IPS-20b (cell line): Measurements from ENCODE around the gene KMT2D.

Experiments used
- H3K27ac ChIP-seq: one replicate; pipeline ENCODE4 v1.5.1; 2013; ENCODE audit warnings: low read length
- H3K27me3 ChIP-seq: 2 replicates; pipeline ENCODE4 v1.6.1; 2013; ENCODE audit warnings: mild to moderate bottlenecking, low read length, inconsistent platforms; ENCODE audit not compliant: insufficient read depth
- H3K36me3 ChIP-seq: 2 replicates; pipeline ENCODE4 v1.6.1; 2013; ENCODE audit warnings: low read depth, mild to moderate bottlenecking, inconsistent platforms, low read length, moderate library complexity; ENCODE audit not compliant: insufficient read depth
- H3K4me1 ChIP-seq: 2 replicates; pipeline ENCODE4 v1.6.1; 2013; ENCODE audit warnings: mild to moderate bottlenecking, control low read depth, inconsistent platforms, low read length, moderate library complexity; ENCODE audit not compliant: insufficient read depth
- H3K4me3 ChIP-seq: 2 replicates; pipeline ENCODE4 v1.5.1; 2013; ENCODE audit warnings: mild to moderate bottlenecking, low read length, inconsistent platforms
- H3K9ac ChIP-seq: 2 replicates; pipeline ENCODE4 v1.6.1; 2013; ENCODE audit warnings: low read depth, mild to moderate bottlenecking, inconsistent platforms, low read length, moderate library complexity
- H3K9me3 ChIP-seq: 2 replicates; pipeline ENCODE4 v1.6.1; 2013; ENCODE audit warnings: mild to moderate bottlenecking, low read depth, low read length, inconsistent platforms; ENCODE audit not compliant: insufficient read depth

The KMT2D gene

GRCh38 chr12:49038291-49038955, 22.2 kb downstream of the KMT2D start:
- H3K27me3 ChIP-seq = no peaks in the 10 kb centered on the region
- peaks cover 98% of the 10 kb centered on the region for H3K36me3 ChIP-seq
- H3K9ac ChIP-seq = no peak overlapping the region
- no peak overlapping the region for H3K27ac ChIP-seq
- H3K4me1 ChIP-seq = no peaks in the 10 kb centered on the region
- no peaks in the 10 kb centered on the region for H3K9me3 ChIP-seq
- no peak overlapping the region for H3K4me3 ChIP-seq

- no peak overlapping the region for H3K4me3 ChIP-seq
- H3K4me1 ChIP-seq = no peaks in the 10 kb centered on the region
- no peak overlapping the region for H3K9ac ChIP-seq
- no peaks in the 10 kb centered on the region for H3K27me3 ChIP-seq
- no peak overlapping the region for H3K27ac ChIP-seq
- H3K9me3 ChIP-seq = no peaks in the 10 kb centered on the region
- H3K36me3 ChIP-seq = peaks cover 98% of the 10 kb centered on the region
Measured at GRCh38 chr12:49037947-49038237, 22.7 kb downstream of the KMT2D start.

GRCh38 chr12:49037111-49037946, 23.3 kb downstream of the KMT2D start:
- no peaks in the 10 kb centered on the region for H3K9me3 ChIP-seq
- no peaks in the 10 kb centered on the region for H3K27me3 ChIP-seq
- H3K9ac ChIP-seq = no peak overlapping the region
- H3K4me1 ChIP-seq = no peaks in the 10 kb centered on the region
- no peak overlapping the region for H3K4me3 ChIP-seq
- peaks cover 98% of the 10 kb centered on the region for H3K36me3 ChIP-seq
- H3K27ac ChIP-seq = no peak overlapping the region

DNA sequence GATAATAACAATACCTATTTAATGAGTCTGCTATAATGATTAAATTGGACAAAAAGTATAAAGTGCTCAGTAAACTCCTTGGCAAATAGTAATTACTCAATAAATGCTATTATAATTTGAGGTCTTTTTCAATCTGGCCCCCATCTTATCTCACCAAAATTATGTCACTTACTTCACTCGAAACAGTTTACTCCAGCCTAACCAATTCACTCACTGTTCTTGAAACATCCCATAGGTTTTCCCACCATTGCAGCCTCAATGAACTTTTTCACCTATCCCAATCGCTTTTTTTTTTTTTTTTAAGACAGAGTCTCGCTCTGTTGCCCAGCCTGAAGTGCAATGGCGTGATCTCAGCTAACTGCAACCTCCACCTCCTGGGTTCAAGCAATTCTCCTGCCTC, 24.6 kb downstream of the KMT2D start:
- peaks cover 98% of the 10 kb centered on the region for H3K36me3 ChIP-seq
- no peaks in the 10 kb centered on the region for H3K4me1 ChIP-seq
- no peaks in the 10 kb centered on the region for H3K9me3 ChIP-seq
- no peak overlapping the region for H3K9ac ChIP-seq
- H3K27ac ChIP-seq = no peak overlapping the region
- H3K4me3 ChIP-seq = no peak overlapping the region
- H3K27me3 ChIP-seq = no peaks in the 10 kb centered on the region

DNA sequence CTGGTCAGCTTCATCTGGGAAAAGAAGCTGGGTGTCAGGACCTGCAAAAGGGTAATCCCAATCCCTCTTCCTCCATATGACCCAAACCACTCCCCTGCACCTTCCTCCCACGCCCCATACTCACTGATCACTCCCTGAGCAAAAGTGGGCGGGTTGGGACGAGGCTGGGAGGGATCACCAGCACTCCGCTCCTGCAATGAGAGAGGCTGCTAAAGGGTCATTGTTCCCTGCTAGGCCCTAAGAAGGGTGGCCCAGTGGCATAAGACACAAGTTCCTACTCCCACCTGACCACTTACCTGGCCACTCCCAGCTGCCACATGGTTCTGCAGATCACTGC, 26.3 kb downstream of the KMT2D start:
- no peak overlapping the region for H3K9ac ChIP-seq
- no peak overlapping the region for H3K27ac ChIP-seq
- no peak overlapping the region for H3K4me3 ChIP-seq
- no peaks in the 10 kb centered on the region for H3K27me3 ChIP-seq
- H3K36me3 ChIP-seq = peaks cover 99% of the 10 kb centered on the region
- no peaks in the 10 kb centered on the region for H3K9me3 ChIP-seq
- no peaks in the 10 kb centered on the region for H3K4me1 ChIP-seq

DNA sequence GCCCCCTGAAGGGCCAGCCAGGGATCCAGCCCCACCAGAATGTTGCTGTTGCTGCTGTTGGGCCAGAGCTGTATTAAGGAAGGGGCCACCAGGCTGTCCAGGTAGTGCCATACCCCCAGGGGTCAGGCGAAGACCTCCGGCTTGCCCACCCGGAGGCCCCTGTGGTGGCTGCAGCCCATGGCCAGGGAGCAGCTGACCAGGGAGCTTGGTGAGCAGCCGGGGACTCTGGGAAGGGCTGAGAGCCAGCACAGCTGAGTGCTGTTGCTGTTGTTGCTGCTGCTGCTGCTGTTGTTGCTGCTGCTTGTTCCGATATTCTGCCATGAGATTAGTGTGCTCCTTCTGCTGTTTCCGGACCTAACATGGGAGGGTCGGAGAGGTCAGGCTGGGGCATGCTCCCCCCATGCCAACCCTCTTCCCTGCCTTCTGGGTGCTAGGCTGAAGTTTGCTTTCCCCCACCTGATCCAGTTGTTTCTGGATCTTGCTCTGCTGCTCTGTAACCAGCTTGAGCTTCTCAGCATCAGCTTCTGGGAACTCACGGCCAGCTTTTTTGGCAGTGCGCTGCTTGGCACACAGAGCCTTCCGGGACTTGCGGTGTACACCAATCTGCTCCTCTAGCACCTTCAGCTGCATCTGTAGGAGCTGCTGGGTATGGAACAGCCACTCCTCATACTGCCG, 26.8 kb downstream of the KMT2D start:
- Histone ChIP-seq H3K9me3 (no peaks in the 10 kb centered on the region), H3K27ac (no peak overlapping the region), H3K27me3 (no peaks in the 10 kb centered on the region), H3K4me3 (no peak overlapping the region), H3K4me1 (no peaks in the 10 kb centered on the region), H3K9ac (no peak overlapping the region), H3K36me3 (peaks cover 99% of the 10 kb centered on the region)

GRCh38 chr12:49032679-49033447, 27.7 kb downstream of the KMT2D start:
- Histone ChIP-seq H3K9me3 (no peaks in the 10 kb centered on the region), H3K4me1 (no peaks in the 10 kb centered on the region), H3K36me3 (peaks cover 99% of the 10 kb centered on the region), H3K4me3 (no peak overlapping the region), H3K27ac (no peak overlapping the region), H3K9ac (no peak overlapping the region), H3K27me3 (no peaks in the 10 kb centered on the region)

DNA sequence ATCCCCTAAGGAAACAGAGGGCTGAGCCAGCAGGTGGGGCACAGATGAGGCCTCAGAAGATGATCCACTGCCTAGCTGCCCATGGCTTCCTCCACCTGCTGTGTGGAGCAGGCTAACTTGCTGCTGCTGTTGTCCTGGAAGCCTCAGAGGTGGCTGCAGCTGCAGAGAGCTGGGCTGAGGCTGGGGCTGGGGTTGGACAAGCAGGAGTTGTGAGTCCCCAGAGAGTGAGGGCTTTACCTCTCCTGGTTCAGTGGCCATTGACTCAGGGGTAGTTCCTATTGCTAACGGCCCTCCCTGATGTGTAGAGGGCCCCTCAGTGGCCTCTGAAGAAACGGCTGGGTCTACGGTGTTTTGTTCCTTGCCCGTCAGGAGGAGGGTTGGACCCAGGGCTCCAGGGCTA, 28.3 kb downstream of the KMT2D start:
- no peak overlapping the region for H3K4me3 ChIP-seq
- H3K9ac ChIP-seq = no peak overlapping the region
- no peaks in the 10 kb centered on the region for H3K9me3 ChIP-seq
- no peaks in the 10 kb centered on the region for H3K27me3 ChIP-seq
- H3K36me3 ChIP-seq = peaks cover 99% of the 10 kb centered on the region
- H3K4me1 ChIP-seq = no peaks in the 10 kb centered on the region
- no peak overlapping the region for H3K27ac ChIP-seq

DNA sequence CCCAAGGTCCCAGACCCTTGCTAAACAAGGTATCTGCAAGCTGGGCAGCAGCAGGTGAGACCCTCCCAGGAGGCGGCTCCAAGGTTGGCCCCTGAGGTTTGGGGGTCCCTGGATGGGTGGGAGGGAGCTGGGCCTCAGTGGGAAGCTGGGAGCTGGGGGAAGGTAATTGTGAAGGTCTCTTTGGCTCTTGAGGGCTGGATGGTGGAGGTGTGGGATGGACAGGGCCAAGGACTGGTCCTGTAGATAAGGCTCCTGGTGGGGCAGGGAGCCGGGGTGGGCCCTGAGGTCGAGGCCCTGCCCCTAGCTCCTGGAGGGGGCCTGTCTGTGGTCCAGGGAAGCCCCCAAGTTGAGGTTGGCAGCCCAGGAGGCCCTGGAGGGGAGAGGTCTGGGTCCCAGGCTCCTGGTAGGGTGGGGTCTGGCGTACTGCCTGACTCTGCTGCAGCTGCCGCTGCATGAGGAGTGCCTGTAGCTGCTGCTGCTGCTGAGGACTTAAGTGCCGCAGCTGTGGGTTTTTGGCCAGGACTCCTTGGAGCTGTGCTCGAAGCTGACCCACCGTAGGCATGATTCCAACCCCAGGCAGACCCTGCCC, 28.9 kb downstream of the KMT2D start:
- Histone ChIP-seq H3K4me1 (no peaks in the 10 kb centered on the region), H3K27ac (no peak overlapping the region), H3K27me3 (no peaks in the 10 kb centered on the region), H3K36me3 (peaks cover 97% of the 10 kb centered on the region), H3K4me3 (no peak overlapping the region), H3K9ac (no peak overlapping the region), H3K9me3 (no peaks in the 10 kb centered on the region)

- Histone ChIP-seq H3K36me3 (peaks cover 99% of the 10 kb centered on the region), H3K4me3 (no peak overlapping the region), H3K9me3 (no peaks in the 10 kb centered on the region)
Measured at GRCh38 chr12:49030714-49031572, 29.7 kb downstream of the KMT2D start.

DNA sequence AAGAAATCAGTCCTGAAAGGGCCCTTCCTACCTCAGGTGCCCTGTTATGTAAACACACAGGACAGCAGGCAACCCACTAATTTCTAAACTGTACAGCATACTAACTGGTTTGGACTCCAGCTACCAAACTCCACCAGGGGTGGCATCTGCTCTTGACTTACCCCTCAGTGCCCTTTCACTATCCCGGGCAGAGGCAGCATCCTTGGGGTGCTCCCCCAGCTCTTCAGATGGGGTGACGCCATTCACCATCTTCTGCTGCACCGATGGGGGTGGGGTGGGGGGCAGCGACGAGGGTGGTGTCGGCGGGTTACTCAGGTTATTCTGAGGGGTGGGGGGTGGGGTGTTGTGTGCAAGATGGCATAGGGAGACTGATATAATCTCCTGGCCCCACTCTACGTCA, 30.5 kb downstream of the KMT2D start:
- H3K27me3 ChIP-seq = no peaks in the 10 kb centered on the region
- no peak overlapping the region for H3K27ac ChIP-seq
- H3K9ac ChIP-seq = no peak overlapping the region
- peaks cover 99% of the 10 kb centered on the region for H3K36me3 ChIP-seq
- no peaks in the 10 kb centered on the region for H3K9me3 ChIP-seq
- no peak overlapping the region for H3K4me3 ChIP-seq
- no peaks in the 10 kb centered on the region for H3K4me1 ChIP-seq

More at GRCh38 chr12:49030714-49031572, 29.7 kb downstream of the KMT2D start:
- no peak overlapping the region for H3K9ac ChIP-seq
- no peaks in the 10 kb centered on the region for H3K27me3 ChIP-seq
- no peak overlapping the region for H3K27ac ChIP-seq
- H3K4me1 ChIP-seq = no peaks in the 10 kb centered on the region
